ENCODE results near the gene RIPPLY3. TPM values are rescaled to one million over a fixed set of nuclear protein-coding genes. Genes with fewer than 3 reads are reported as not detected.
"Not testable (repeated sequence)": the region's sequence is repeated elsewhere in the genome, so short reads cannot be mapped to it uniquely, and the experiment has no call there.

RIPPLY3 gene
- total RNA-seq, 1 experiment from 2014 or later, result not detected

DNA sequence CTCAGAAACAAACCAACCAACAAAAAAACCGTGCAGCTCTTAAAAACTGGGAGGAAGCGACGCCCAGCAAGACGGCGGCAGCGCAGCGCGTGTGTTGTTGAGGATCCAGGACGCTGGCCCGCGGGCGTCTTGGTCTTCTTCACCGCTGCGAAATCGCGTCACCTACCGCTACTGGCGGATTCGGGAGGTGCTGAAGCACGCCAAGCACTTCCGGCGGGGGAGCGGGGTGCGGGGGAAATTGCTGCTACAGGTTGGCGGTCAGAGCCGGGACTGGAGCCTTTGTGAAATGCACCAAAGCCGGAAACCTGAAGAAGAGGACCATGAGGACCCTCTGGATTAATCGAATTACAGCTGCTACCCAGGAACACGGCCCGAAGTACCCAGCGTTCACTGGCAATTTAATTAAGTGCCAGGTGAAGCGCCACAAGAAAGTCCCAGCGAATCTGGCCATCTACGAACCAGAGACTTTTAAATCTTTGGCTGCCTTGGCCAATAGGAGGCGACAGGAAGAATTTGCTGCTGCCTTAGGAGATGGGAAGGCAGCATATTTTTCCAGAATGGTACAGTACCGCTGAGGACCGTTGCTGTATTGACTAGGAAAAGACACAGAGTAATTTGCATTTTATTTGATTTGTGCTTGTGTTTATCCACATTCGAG is 11.9 kb upstream of the RIPPLY3 start:
- H3K36me3 ChIP-seq (ENCODE audit: control insufficient read depth in 1 of 2, insufficient read depth in 2 of 2, low read length in 2 of 2), result no peaks in the 10 kb centered on the region
- H2AFZ ChIP-seq (ENCODE audit: low read depth, low read length, poor library complexity, severe bottlenecking), result no peak overlapping the region
- ChIA-PET CTCF (interaction anchor here (0.6 kb wide), 1 partner anchor 18 kb away, joined by 3 read pairs; no protein-coding TSS in a partner anchor), RAD21 (ENCODE audit: low non-redundant PET in 1 of 2, low total read pairs in 2 of 2, uncharacterized antibody in 2 of 2, unreplicated experiment in 2 of 2) (no interaction called here), POLR2A (no interaction called here)
- H3K9me3 ChIP-seq (ENCODE audit: control insufficient read depth in 1 of 2, insufficient read depth in 1 of 2, low read depth in 1 of 2, low read length in 2 of 2), result no peaks in the 10 kb centered on the region
- H3K27ac ChIP-seq (ENCODE audit: low read depth, low read length), result no peak overlapping the region
- ATAC-seq (no peak), DNase-seq (ENCODE audit: low read depth, low spot score) (no peak)
- no peak overlapping the region for H3K9ac ChIP-seq (ENCODE audit: low read length)
- no peaks in the 10 kb centered on the region for H3K9me2 ChIP-seq (ENCODE audit: insufficient read depth)
- no peak for TF ChIP-seq EGR1 (IDR thresholded peaks at IDR 0.05; ENCODE audit: low read depth)
- TF ChIP-seq REST (IDR thresholded peaks at IDR 0.05; ENCODE audit: low read depth), result no peak
- no peak for TF ChIP-seq ZNF274 (IDR thresholded peaks at IDR 0.05; ENCODE audit: low read depth, low read length)
- no peak for TF ChIP-seq CBX3 (IDR thresholded peaks at IDR 0.05; ENCODE audit: low read depth)
- no peak for TF ChIP-seq EZH2phosphoT487 (IDR thresholded peaks at IDR 0.05; ENCODE audit: borderline replicate concordance)
- no peak for TF ChIP-seq POLR2AphosphoS5 (IDR thresholded peaks at IDR 0.05; ENCODE audit: low read depth, low read length)
- TF ChIP-seq YY1 (IDR thresholded peaks at IDR 0.05; ENCODE audit: extremely low read depth, insufficient replicate concordance, low read depth, low read length), result no peak
- TF ChIP-seq SIN3A (IDR thresholded peaks at IDR 0.05; ENCODE audit: low read depth), result no peak
- no peak for TF ChIP-seq ELF1 (IDR thresholded peaks at IDR 0.05; ENCODE audit: borderline replicate concordance, low read depth)
- TF ChIP-seq, protein P1, sequence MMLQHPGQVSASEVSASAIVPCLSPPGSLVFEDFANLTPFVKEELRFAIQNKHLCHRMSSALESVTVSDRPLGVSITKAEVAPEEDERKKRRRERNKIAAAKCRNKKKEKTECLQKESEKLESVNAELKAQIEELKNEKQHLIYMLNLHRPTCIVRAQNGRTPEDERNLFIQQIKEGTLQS (IDR thresholded peaks at IDR 0.05), result no peak
- no peak for TF ChIP-seq RAD21 (IDR thresholded peaks at IDR 0.05; ENCODE audit: low read depth)
- no TSS peak for BruUV-seq (replicated peaks)
- intact Hi-C loops (cut with micrococcal nuclease), result no loop called here
- H3K27me3 ChIP-seq (ENCODE audit: insufficient read depth, low read length), result no peaks in the 10 kb centered on the region
- H4K20me1 ChIP-seq (ENCODE audit: insufficient read depth), result no peaks in the 10 kb centered on the region
- no peak overlapping the region for H3K4me2 ChIP-seq (ENCODE audit: low read length)
- no peak overlapping the region for H3K4me3 ChIP-seq (replicated peaks in 1 of 2; ENCODE audit: low read depth in 1 of 2, low read length in 2 of 2)
- H3K4me1 ChIP-seq (ENCODE audit: control insufficient read depth in 1 of 2, insufficient read depth in 2 of 2, low read length in 2 of 2), result peaks cover 8 to 11% of the 10 kb centered on the region in 2 experiments
- no peaks in the 10 kb centered on the region for H3K79me2 ChIP-seq (ENCODE audit: insufficient read depth, low read length)

GRCh38 chr21:36995285-36995684 is 11.2 kb upstream of the RIPPLY3 start:
- H3K4me1 ChIP-seq (ENCODE audit: control insufficient read depth in 1 of 2, insufficient read depth in 2 of 2, low read length in 2 of 2); H3K27ac ChIP-seq (ENCODE audit: low read depth, low read length); H3K9ac ChIP-seq (ENCODE audit: low read length); POLR2A ChIA-PET; H3K36me3 ChIP-seq (ENCODE audit: control insufficient read depth in 1 of 2, insufficient read depth in 2 of 2, low read length in 2 of 2); H3K9me3 ChIP-seq (ENCODE audit: control insufficient read depth in 1 of 2, insufficient read depth in 1 of 2, low read depth in 1 of 2, low read length in 2 of 2); H3K4me3 ChIP-seq (replicated peaks in 1 of 2; ENCODE audit: low read depth in 1 of 2, low read length in 2 of 2); DNase-seq (ENCODE audit: low read depth, low spot score); H3K9me2 ChIP-seq (ENCODE audit: insufficient read depth); BruUV-seq (replicated peaks); H3K79me2 ChIP-seq (ENCODE audit: insufficient read depth, low read length); H3K4me2 ChIP-seq (ENCODE audit: low read length); RAD21 ChIA-PET (ENCODE audit: low non-redundant PET in 1 of 2, low total read pairs in 2 of 2, uncharacterized antibody in 2 of 2, unreplicated experiment in 2 of 2); H3K27me3 ChIP-seq (ENCODE audit: insufficient read depth, low read length); ATAC-seq; H2AFZ ChIP-seq (ENCODE audit: low read depth, low read length, poor library complexity, severe bottlenecking); H4K20me1 ChIP-seq (ENCODE audit: insufficient read depth); intact Hi-C loops (cut with micrococcal nuclease): not testable (repeated sequence)
- CTCF ChIA-PET, result interaction anchor here (0.6 kb wide), 1 partner anchor 18 kb away, joined by 3 read pairs; no protein-coding TSS in a partner anchor

All from HCT116 (cell line).